ENCODE results near the gene GDF15.
A peak's percentile ranks its signal among the peaks of the same experiment; 100 is the strongest.
"Not testable (repeated sequence)": the region's sequence is repeated elsewhere in the genome, so short reads cannot be mapped to it uniquely, and the experiment has no call there.

GDF15 gene, protein sequence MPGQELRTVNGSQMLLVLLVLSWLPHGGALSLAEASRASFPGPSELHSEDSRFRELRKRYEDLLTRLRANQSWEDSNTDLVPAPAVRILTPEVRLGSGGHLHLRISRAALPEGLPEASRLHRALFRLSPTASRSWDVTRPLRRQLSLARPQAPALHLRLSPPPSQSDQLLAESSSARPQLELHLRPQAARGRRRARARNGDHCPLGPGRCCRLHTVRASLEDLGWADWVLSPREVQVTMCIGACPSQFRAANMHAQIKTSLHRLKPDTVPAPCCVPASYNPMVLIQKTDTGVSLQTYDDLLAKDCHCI

DNA sequence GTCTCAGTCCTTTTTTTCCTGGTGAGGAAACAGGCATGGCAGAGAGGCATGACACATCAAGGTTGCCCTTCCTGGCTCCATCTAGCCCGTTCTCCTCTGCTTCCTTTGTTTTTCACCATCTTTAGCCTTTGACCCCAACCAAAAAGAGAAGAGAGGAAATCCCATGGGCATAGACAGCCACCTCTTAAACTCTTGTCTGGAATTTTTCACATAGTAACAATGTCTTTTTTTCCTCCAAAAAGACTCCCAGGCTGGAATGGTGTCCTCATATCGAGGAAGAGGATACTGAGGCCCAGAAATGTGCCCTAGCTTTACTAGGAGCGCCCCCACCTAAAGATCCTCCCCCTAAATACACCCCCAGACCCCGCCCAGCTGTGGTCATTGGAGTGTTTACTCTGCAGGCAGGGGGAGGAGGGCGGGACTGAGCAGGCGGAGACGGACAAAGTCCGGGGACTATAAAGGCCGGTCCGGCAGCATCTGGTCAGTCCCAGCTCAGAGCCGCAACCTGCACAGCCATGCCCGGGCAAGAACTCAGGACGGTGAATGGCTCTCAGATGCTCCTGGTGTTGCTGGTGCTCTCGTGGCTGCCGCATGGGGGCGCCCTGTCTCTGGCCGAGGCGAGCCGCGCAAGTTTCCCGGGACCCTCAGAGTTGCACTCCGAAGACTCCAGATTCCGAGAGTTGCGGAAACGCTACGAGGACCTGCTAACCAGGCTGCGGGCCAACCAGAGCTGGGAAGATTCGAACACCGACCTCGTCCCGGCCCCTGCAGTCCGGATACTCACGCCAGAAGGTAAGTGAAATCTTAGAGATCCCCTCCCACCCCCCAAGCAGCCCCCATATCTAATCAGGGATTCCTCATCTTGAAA, at the start of gene GDF15:
GDF15 (plus strand) TSS at position 484 of the 868 bp plus-strand sequence; CDS start at position 516, 32 bp downstream.
- no peak for DNase-seq (ENCODE audit: low read depth)

DNA sequence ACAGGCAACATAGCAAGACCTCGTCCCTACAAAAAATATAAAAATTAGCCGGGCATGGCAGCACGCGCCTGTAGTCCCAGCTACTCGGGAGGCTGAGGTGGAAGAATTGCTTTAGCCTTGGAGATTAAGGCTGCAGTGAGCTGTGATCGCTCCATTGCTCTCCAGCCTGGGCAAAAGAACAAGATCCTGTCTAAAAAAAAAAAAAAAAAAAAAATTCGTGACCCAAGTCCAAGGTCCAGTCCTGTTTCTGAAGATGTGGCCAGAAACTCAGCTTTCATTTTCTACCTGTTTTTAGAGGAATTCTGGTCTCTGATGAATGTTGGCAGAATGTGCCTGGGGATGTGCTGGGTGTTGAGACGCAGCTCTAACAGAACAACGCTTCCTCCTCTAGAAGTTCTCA, 47.4 kb upstream of the GDF15 start:
- DNase-seq (ENCODE audit: low read depth), result no peak

DNA sequence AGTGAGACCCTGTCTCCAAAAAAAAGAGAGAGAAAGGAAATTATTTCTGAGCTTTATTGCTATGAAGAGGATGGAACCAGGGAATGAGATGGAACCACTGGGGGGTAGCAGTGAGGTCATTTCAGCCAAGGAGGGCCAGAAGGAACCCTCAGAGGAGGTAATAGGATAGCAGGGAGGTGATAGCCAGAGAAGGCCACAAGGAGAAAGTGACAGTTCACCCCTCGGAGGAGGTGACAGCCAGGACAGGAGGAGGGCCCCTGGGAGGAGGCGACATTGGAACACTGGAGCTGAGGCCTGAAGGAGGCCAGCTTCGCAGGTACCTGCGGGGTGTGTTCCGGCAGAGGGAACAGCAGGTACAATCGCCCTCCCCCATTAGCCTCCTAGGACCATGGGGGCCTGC, 46.2 kb upstream of the GDF15 start:
- no peak for DNase-seq (ENCODE audit: low read depth)

DNA sequence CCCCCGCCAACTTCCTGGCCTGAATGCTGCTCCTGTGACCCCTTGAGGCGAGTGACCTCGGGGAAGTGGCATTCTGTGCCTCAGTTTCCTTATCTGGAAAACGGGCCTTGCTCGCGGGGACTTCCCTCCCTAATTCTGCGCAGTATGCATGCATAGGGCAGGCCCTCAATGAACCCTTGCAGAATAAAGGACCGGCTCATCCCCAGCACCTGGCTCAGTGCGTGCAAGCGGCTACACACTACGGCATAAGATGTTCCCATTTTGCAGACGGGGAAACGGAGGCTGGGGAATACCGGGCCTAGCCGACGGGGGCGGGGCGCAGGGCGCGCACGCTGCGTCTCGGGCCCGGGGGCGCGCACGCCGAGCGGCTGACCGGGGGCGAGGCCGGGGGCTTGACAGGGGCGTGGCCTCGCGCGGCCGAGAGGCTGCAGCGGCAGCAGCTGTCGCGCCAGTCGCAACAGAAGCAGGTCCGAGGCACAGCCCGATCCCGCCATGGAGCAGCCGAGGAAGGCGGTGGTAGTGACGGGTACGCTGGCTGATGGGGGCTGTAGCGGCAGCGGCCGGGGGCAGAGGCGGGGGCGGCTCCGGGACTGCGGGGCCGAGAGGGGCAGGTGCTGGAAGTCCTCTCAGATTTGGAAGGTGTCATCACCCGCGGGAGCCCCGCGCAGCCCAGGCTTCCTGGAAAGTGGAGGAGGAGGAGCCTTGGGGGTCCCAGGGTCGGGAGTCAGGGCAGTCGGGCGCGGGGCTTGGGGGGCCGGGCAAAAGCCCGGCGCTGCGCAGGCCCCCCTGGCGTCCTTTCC, 45.6 kb upstream of the GDF15 start, which contains the start of gene PGPEP1:
PGPEP1 (plus strand) TSS at position 409 of the 800 bp plus-strand sequence; CDS start at position 493, 84 bp downstream.
- no peak for DNase-seq (ENCODE audit: low read depth)

DNA sequence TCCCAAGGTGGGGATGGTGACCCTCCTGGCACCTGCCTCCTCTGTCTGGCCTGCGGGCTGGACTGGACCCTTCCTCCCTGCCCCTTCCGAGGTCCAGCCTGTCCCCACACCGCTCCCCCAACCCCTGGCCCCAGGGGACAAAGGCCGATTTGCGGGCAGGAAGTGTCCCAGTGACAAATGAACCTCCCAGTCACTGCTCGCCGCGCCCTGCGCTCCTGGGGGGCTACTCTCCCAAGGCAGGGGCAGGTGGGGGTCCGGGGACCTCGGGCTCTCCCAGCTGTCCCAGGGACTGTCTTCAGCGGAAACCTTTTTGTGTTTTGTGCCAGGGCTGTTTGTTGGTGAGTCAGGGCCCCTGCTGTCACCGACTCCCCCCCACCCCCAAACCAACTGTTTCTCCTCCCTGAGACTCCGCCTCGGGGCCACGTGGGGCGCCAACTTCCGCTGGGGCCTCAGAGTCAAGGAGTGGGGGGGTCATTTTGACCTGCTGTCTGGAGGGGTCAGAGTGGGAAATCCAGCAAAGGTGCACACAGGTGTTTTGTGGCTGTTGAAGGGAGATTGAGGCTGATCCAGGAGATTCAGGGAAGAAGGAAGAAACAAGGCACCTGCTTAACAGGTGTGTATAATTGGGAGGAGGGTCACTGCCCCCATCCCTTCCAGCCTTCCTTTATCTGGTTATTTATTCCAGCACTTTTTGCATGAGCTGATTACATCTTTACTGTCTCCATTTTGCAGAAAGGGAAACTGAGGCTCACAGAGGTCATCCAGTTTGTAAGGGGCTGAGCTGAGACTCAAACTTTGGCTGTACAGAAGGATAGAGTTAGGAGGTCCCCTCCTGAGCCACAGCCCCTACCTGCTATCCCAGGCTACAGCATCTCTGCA, 44.7 kb upstream of the GDF15 start:
- peak; percentile 37 for DNase-seq (ENCODE audit: low read depth)

DNA sequence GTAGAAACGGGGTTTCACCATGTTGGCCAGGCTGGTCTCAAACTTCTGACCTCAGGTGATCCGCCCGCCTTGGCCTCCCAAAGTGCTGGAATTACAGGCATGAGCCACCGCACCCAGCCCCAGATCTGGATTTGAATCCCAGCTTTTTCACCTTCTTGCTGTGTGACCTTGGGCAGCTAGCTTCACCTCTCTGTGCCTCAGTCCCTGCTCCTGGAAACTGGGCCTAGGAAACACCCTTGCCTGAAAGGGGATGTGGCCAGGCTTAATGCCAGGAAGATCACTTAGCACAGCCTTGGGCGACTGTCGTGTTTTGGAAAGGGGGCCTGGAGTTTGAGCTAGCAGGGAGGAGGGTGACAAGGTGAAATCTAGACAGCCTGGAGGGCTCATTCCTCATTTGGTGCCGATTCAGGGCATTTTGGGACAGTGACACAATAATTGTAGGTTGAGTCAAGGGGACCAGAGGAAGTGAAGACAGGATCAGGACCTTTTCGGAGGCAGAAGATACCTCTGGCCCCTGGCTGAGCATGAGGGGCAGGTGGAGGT, 43.8 kb upstream of the GDF15 start:
- DNase-seq (ENCODE audit: low read depth), result no peak

DNA sequence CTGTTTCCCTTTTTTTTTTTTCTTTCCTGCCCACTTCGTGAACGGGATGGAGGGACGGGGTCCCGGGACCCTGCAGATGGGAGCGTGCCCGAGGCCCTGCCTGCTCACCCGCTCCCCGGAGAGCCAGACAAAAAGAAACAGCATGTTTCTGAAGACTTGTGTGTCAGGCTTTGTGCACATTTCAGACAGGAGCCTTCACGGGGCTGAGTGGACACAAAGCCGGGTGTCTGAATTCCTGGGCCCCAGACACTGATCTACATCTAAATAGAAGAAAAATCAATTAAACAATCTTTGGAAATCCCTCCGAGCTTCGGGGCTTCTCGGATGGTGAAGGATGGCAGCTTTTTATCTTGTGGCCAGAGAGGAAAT, 41.4 kb upstream of the GDF15 start:
- DNase-seq (ENCODE audit: low read depth), result no peak

DNA sequence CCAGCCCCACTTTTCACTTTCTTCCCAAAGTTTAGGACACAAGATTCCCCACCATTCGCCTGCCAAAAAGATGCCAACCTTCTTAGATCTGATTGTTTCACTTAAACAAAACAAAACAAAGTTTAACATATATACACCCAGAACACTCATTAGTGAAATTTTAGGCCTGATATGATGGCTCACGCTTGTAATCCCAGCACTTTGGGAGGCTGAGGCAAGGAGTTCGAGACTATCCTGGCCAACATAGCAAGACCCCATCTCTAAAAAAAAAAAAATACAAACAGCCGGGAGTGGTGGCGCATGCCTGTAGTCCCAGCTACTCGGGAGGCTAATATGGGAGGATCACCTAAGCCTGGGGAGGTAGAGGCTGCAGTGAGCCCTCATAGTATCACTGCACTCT, 40.7 kb upstream of the GDF15 start:
- DNase-seq (ENCODE audit: low read depth), result no peak

DNA sequence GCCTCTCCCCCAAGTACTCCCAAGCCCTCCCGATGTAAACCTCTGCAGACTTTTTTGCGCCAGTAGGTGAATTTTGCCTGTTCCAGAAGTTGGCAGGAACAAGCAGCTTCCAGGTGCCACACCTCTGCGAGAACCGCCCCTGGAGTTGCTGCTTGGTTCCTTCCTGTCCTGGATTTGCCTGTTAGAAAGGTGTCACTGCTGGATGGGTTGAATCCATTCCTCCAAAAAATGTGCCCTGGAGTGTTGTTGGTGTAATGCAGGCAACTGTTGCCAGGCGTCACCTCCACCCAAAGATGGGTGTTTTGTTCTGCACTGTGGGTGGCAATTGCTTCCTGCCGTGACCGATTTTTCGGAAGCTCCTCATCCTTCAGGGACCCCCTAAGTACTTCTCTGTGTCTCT, 39.9 kb upstream of the GDF15 start:
- no peak for DNase-seq (ENCODE audit: low read depth)

DNA sequence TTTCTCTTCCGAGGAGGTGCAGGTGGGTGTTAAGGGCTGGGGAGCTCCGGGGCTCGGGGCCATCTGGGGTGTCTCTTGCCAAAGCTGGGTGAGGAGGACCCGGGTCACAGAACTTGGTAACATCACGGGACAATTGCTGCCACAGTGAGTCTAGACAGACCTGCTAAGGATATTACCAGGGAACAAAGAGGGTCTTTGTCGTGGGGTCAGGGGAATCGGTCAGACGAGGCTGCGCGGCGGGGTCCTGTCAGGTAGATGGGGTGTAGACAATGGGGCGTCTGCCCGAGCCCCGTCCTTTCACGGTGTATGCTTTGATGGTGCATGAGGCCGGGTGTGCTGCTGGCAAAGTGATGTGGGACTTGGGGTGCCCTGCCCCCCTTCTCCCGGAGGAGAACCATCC, 37.8 kb upstream of the GDF15 start:
- no peak for DNase-seq (ENCODE audit: low read depth)

DNA sequence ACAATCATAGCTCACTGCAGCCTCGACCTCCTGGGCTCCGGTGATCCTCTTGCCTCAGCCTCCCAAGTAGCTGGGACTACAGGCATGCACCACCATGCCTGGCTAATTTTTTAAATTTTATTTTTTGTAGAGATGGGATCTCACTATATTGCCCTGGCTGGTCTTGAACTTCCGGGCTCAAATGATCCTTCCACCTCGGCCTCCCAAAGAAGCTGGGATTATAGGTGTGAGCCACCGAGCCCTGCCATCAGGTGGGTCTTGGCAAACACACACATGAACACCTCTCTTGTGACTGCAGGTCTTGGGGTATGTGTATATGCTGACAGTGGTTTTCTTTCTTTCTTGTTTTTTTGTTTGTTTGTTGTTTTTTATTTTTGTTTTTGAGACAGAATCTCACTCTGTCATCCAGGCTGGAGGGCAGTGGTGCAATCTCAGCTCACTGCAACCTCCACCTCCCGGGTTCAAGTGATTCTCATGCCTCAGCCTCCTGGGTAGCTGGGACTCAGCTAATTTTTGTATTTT, 37.1 kb upstream of the GDF15 start:
- not testable (repeated sequence) for DNase-seq (ENCODE audit: low read depth)

DNA sequence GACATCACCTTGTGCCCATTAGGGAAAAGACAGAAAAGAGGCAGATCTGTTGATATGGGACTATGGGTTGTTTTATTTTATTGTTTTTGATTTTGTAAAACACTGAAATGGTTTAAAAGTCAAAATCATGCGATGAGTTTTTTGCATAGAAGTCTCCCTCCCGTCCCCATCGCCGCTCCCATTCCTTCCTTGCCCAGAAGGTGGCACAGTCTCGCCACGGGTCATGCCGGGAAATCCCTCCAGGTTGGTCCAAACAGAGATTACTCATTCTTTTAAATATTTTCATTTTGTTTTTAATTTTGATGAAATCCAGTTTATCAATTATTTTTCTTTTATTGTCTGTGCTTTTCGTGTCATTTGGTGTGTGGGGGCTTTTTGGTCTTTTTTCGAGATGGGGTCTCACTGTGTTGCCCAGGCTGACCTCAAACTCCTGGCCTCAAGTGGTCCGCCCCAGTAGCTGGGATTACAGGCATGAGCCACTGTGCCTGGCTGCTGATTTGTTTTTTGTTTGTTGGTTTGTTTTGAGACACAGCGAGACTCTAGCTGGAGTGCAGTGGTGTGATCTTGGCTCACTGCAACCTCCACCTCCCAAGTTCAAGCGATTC, 36.3 kb upstream of the GDF15 start:
- no peak for DNase-seq (ENCODE audit: low read depth)

DNA sequence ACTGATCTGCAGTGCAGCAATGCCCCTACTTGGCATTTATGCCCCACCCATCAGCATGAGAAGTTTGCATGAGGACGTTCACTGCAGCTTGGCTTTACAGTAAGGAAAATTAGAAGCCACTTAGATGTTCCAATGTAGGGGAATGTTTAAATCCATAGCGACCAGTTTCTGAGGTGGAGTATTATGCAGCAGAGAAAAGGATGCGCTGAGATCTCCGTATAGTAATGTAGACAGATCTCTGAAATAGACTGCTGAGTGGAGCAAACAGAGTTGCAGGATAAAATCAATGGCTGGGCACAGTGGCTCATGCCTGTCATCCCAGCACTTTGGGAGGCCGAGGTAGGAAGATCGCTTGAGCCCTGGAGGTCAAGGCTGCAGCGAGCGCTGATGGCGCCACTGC, 35.5 kb upstream of the GDF15 start:
- DNase-seq (ENCODE audit: low read depth), result no peak

DNA sequence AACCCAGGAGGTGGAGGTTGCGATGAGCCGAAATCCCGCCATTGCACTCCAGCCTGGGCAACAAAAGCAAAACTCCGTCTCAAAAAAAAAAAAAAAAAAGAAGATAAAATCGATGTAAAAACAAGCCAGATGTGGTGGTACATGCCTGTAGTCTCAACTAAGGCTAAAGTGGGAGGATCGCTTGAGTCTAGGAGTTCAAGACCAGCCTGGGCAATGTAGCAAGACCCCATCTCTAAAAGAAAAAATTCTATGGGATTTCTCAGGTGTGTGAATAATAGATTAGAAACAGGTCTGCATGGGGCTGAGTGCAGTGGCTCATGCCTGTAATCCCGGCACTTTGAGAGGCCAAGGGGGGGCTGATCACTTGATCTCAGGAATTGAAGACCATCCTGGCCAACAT, 34.4 kb upstream of the GDF15 start:
- DNase-seq (ENCODE audit: low read depth), result no peak

DNA sequence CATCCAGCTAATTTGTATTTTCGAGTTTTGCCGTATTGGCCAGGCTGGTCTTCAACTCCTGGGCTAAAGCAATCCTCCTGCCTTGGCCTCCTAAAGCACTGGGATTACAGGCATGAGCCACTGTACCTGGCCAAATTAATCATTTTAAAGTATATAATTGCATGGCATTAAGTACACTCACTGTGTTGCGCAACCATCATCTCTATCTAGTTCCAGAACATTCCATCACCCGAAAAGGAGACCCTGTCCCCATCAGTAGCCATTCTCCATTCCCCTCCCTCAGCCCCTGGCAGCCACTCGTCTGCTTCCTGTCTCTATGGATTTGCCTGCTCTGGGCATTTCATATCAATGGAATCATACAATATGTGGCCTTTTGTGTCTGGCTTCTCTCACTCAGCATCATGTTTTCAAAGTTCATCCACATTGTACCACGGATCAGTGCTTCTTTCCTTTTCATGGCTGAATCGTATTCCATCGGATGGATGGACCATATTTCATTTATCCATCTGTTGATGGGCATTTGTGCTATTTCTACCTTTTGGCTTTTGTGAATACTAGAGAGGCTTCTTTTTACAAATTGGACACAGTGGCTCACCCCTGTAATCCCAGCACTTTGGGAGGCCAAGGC, 32.5 kb upstream of the GDF15 start:
- DNase-seq (ENCODE audit: low read depth), result no peak

DNA sequence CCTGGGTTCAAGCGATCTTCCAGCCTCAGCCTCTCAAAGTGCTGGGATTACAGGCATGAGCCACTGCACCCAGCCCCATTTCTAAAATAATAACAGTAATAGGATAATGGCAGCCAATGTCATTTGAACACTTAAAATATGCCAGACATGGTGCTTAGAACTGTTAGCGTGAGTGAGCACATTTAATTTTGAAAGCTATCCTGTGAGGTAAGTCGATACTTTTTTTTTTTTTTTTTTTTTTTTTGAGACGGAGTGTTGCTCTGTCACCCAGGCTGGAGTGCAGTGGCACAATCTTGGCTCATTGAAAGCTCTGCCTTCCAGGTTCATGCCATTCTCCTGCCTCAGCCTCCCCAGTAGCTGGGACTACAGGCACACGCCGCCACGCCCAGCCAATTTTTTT, 31.2 kb upstream of the GDF15 start:
- DNase-seq (ENCODE audit: low read depth), result not testable (repeated sequence)

DNA sequence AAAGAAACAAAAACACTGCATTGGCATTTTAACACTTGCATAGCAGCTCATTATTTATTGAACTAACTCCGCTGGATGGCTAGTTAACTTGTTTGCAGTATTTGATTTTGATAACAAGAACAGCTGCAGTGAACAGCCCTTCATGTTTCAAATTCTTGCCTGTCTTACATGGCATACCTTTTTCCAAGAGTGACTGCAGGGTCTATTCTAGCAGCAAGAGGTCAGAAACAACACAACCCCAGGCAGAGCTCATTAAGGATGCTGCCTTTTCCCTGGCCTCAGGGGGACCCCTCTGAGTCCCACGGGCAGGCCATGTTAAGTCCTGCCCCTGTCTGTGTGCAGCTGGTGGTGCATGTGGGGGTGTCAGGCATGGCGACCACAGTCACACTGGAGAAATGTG, 28.9 kb upstream of the GDF15 start:
- DNase-seq (ENCODE audit: low read depth), result no peak

DNA sequence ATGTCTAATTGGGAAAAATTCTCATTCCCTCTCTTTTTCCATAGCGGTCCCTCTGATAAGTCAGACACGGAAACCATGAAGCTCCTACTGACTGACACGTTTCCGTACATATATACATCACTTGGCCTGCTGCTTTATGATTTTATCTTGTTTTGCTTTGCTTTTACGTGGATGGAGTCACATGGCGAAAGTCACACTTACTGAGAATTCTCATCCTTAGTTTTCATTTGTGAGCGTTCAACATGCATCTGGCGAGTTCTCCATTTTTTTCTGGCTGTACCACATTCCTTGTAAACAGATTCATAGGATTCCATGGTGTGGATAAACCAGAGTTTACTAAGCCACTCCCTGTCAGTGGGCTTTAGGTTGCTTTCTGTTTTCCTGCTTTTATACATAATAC, 24.3 kb upstream of the GDF15 start:
- no peak for DNase-seq (ENCODE audit: low read depth)

DNA sequence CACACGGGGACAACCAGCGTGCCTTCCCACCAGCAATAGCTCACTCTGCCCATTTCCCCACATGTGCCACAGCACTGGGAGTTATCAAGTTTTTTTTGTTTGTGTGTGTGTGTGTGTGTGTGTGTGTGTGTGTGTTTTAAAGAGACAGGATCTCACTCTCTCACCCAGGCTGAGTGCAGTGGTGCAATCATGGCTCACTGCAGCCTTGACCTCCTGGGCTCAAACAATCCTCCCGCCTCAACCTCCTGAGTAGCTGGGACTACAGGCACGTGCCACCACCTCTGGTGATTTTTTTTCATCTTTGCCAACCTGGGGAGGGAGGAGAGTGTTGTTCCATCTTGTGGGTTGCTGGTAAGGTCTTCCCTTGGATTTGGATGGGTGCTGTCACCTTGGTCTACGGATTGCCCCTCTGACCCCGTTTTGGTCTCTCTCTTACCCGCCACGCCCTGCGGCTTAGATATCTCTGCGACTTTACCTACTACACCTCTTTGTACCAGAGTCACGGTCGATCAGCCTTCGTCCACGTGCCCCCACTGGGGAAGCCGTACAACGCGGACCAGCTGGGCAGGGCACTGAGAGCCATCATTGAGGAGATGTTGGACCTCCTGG, 22.9 kb upstream of the GDF15 start:
- DNase-seq (ENCODE audit: low read depth), result no peak

DNA sequence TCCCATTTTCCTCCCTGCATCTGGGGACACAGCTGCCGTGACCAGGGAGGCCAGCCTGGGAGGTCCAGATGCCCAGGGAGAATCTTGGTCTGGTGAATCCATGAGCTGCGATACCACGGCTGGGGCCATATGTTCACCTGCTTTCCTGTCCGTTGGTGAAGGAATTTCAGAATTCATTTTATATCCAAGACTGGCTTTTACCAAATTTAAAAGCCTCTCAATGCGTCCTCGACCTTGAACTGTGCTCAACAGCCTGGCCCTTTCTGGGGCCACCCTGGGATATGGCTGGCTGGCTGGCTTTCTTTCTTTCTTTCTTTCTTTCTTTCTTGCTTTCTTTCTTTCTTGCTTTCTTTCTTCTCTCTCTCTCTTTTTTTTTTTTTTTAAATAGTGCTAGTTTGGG, 22.2 kb upstream of the GDF15 start:
- no peak for DNase-seq (ENCODE audit: low read depth)
